Lung (tissue), 12 donors: ENCODE measurements around the gene TP53INP2. TPM values are rescaled to one million over a fixed set of nuclear protein-coding genes. Genes with fewer than 3 reads are reported as not detected.

Experiments used
- ATAC-seq: fragments of 200-7000 bp; cut with Tn5 transposase; one replicate; pipeline ENCODE4 v1.9.1; 2020; ENCODE audit warnings: moderate number of reproducible peaks; ENCODE audit not compliant: insufficient read depth, low FRiP score
- DNase-seq, 3 donors: peaks; one replicate each; pipeline ENCODE4 v3.0.0-alpha.2; 2013 to 2017
- H3K27ac ChIP-seq, 2 donors: one replicate each; pipeline ENCODE4 v1.5.1; 2013; ENCODE audit warnings: mild to moderate bottlenecking in 2 of 2, moderate library complexity in 2 of 2, control low read depth in 1 of 2, inconsistent platforms in 1 of 2, low read depth in 1 of 2, low read length in 1 of 2
- H3K27me3 ChIP-seq, 3 donors: one replicate each; pipeline ENCODE4 v1.5.1; 2013; ENCODE audit warnings: low read length in 2 of 3; ENCODE audit not compliant: control insufficient read depth in 3 of 3, insufficient read depth in 3 of 3
- H3K36me3 ChIP-seq, 4 donors: one replicate each; pipeline ENCODE4 v1.5.1; 2013; ENCODE audit warnings: low read length in 4 of 4, mild to moderate bottlenecking in 1 of 4, moderate library complexity in 1 of 4; ENCODE audit not compliant: control insufficient read depth in 4 of 4, insufficient read depth in 4 of 4
- H3K4me1 ChIP-seq, 5 donors: one replicate each; pipeline ENCODE4 v1.5.1; 2013; ENCODE audit warnings: low read length in 5 of 5, mild to moderate bottlenecking in 2 of 5, moderate library complexity in 1 of 5; ENCODE audit not compliant: control insufficient read depth in 5 of 5, insufficient read depth in 5 of 5
- H3K4me3 ChIP-seq: one replicate; pipeline ENCODE4 v1.5.1; 2013; ENCODE audit warnings: mild to moderate bottlenecking, control low read depth, moderate library complexity
- H3K9ac ChIP-seq, 2 donors: one replicate each; pipeline ENCODE4 v1.5.1; 2013; ENCODE audit warnings: low read length in 2 of 2, control low read depth in 1 of 2; ENCODE audit not compliant: insufficient read depth in 1 of 2
- H3K9me3 ChIP-seq, 4 donors: one replicate each; pipeline ENCODE4 v1.5.1; 2013; ENCODE audit warnings: low read length in 3 of 4, mild to moderate bottlenecking in 1 of 4, moderate library complexity in 1 of 4; ENCODE audit not compliant: control insufficient read depth in 4 of 4, insufficient read depth in 3 of 4
- CTCF ChIP-seq: IDR thresholded peaks from 2 replicates; pipeline ENCODE4 v1.5.1; 2012; ENCODE audit warnings: mild to moderate bottlenecking; ENCODE audit errors: control extremely low read depth, extremely low read depth
- WGBS, 2 donors: extraction: QIAGEN DNeasy Blood & Tissue Kit; methylation state at CpG; one replicate each; pipeline ENCODE4 v1.1.7; 2013; 5-methylcytosine and 5-hydroxymethylcytosine counted together
- polyA plus RNA-seq, 2 donors: library from polyadenylated mRNA; stranded (reverse); fragments of 200-250 nt; gene quantifications; one replicate each; pipeline ENCODE4 v1.2.1, GENCODE V29; 2013
- total RNA-seq, 2 donors: library from RNA; depleted of rRNA in 1 of 2; stranded (reverse); fragments of >200 nt in 1 of 2; gene quantifications; one replicate each; pipeline ENCODE4 v1.2.1, GENCODE V29; 2014 to 2021
- donor health status: control.
- donor health status: control.
- donor health status: Bipolar disorder and iron deficiency.
- donor health status: healthy.
- donor health status: DM: yes; HTN: yes; CAD: no.

Gene TP53INP2
- total and polyA plus RNA-seq, 4 donors, result 5.8 to 19.5 (median 11.4) TPM

GRCh38 chr20:34676642-34677373 is 27.3 kb upstream of the TP53INP2 start, which contains the start of gene PIGU:
PIGU (minus strand) TSS chr20:34677092; CDS start chr20:34677085, 7 bp downstream.
- WGBS, 2 donors, result 0% methylated on average over 63 to 64 of the region's 64 CpGs
- Histone ChIP-seq H3K4me1 (peaks cover 0 to 7% (median 0%) of the 10 kb centered on the region in 5 donors), H3K27ac (peak within 1 kb of the TSS; percentile 78 to 80), H3K4me3 (peak within 1 kb of the TSS; percentile 81), H3K27me3 (no peaks in the 10 kb centered on the region), H3K36me3 (no peaks in the 10 kb centered on the region), H3K9ac (peak within 1 kb of the TSS; percentile 37 to 40), H3K9me3 (no peaks in the 10 kb centered on the region)
- TF ChIP-seq CTCF, result peak; percentile 11
- DNase-seq (peak; percentile 95 to 98 (median 96)), ATAC-seq (peak; percentile 99)

GRCh38 chr20:34680586-34681175 is 23.5 kb upstream of the TP53INP2 start:
- no peak for TF ChIP-seq CTCF
- no peak for DNase-seq

GRCh38 chr20:34683667-34684066 is 20.5 kb upstream of the TP53INP2 start:
- no peak for ATAC-seq
- Histone ChIP-seq H3K4me1 (no peaks in the 10 kb centered on the region), H3K36me3 (no peaks in the 10 kb centered on the region), H3K9me3 (no peaks in the 10 kb centered on the region), H3K9ac (no peak overlapping the region), H3K4me3 (no peak overlapping the region), H3K27ac (no peak overlapping the region), H3K27me3 (no peaks in the 10 kb centered on the region)
- DNase-seq, result no peak
- no peak for TF ChIP-seq CTCF
- WGBS, 2 donors, result 94 to 98% methylated on average over 3 of the region's 3 CpGs

More at GRCh38 chr20:34680586-34681175, 23.5 kb upstream of the TP53INP2 start:
- Histone ChIP-seq H3K4me3 (no peak overlapping the region), H3K27me3 (no peaks in the 10 kb centered on the region), H3K36me3 (no peaks in the 10 kb centered on the region), H3K27ac (no peak overlapping the region), H3K9me3 (no peaks in the 10 kb centered on the region), H3K9ac (no peak overlapping the region), H3K4me1 (peaks cover 0 to 5% (median 0%) of the 10 kb centered on the region in 5 donors)
- no peak for ATAC-seq
